Fibroblast of lung (primary cell): Measurements from ENCODE around the gene JOSD2. TPM values are rescaled to one million over a fixed set of nuclear protein-coding genes. Genes with fewer than 3 reads are reported as not detected.

ENCODE experiments used
- DNase-seq, 2 donors: peaks; one replicate each; pipeline versions ENCODE4 v3.0.0 to v3.0.0-alpha.2; 2010; ENCODE audit warnings: low read depth in 2 of 2
- H2AFZ ChIP-seq: 2 replicates; pipeline ENCODE4 v1.5.1; 2012; ENCODE audit warnings: low read length, control low read depth, inconsistent platforms
- H3K27ac ChIP-seq: 2 replicates; pipeline ENCODE4 v1.5.1; 2011; ENCODE audit warnings: low read length, control low read depth; ENCODE audit not compliant: insufficient read depth
- H3K27me3 ChIP-seq: 2 replicates; pipeline ENCODE4 v1.5.1; 2011; ENCODE audit warnings: mild to moderate bottlenecking, low read length; ENCODE audit not compliant: control insufficient read depth, insufficient read depth
- H3K36me3 ChIP-seq: 2 replicates; pipeline ENCODE4 v1.5.1; 2011; ENCODE audit warnings: low read length; ENCODE audit not compliant: control insufficient read depth, insufficient read depth
- H3K4me1 ChIP-seq: 2 replicates; pipeline ENCODE4 v1.5.1; 2011; ENCODE audit warnings: low read length; ENCODE audit not compliant: control insufficient read depth, insufficient read depth; ENCODE audit errors: extremely low read depth
- H3K4me2 ChIP-seq: 2 replicates; pipeline ENCODE4 v1.5.1; 2011; ENCODE audit warnings: low read length, control low read depth; ENCODE audit not compliant: insufficient read depth; ENCODE audit errors: extremely low read depth
- H3K4me3 ChIP-seq, 4 experiments: fragments of 200-600 bp in 1 of 4; sonication (generic) in 1 of 4; replicated peaks in 1 of 4; 2 replicates each; pipeline ENCODE4 v1.5.1; 2011 to 2016; ENCODE audit warnings: low read length in 4 of 4, low read depth in 3 of 4, mild to moderate bottlenecking in 3 of 4, control low read depth in 2 of 4, inconsistent platforms in 1 of 4, mixed read lengths in 1 of 4; ENCODE audit not compliant: insufficient read depth in 1 of 4; ENCODE audit errors: control extremely low read depth in 1 of 4
- H3K79me2 ChIP-seq: 2 replicates; pipeline ENCODE4 v1.5.1; 2012; ENCODE audit warnings: mild to moderate bottlenecking, low read length, inconsistent platforms; ENCODE audit not compliant: control insufficient read depth, insufficient read depth
- H3K9ac ChIP-seq: 2 replicates; pipeline ENCODE4 v1.5.1; 2011; ENCODE audit warnings: mild to moderate bottlenecking, low read length, control low read depth; ENCODE audit not compliant: insufficient read depth
- H3K9me3 ChIP-seq: 2 replicates; pipeline ENCODE4 v1.5.1; 2012; ENCODE audit warnings: low read depth, low read length; ENCODE audit not compliant: control insufficient read depth, insufficient read depth
- H4K20me1 ChIP-seq: 2 replicates; pipeline ENCODE4 v1.5.1; 2011; ENCODE audit warnings: low read length; ENCODE audit not compliant: control insufficient read depth, insufficient read depth; ENCODE audit errors: extremely low read depth
- CTCF ChIP-seq, 2 donors: IDR thresholded peaks in 1 of 2; conservative IDR thresholded peaks in 1 of 2; 1 replicate in 1 of 2; 2 replicates in 1 of 2; pipeline ENCODE4 v1.5.1; 2011 to 2012; ENCODE audit warnings: low read length in 2 of 2, control low read depth in 1 of 2, inconsistent platforms in 1 of 2, low read depth in 1 of 2, mild to moderate bottlenecking in 1 of 2
- EZH2 ChIP-seq: IDR thresholded peaks from 2 replicates; pipeline ENCODE4 v1.5.1; 2012; ENCODE audit warnings: low read length, control low read depth, mild to moderate bottlenecking; ENCODE audit errors: missing control alignments
- polyA plus RNA-seq, 2 donors: library from polyadenylated mRNA; depleted of rRNA in 1 of 2; stranded (reverse) in 1 of 2; unstranded in 1 of 2; fragments of >200 nt; gene quantifications; 2 replicates each; pipeline ENCODE4 v1.2.1, GENCODE V29; 2011 to 2012; ENCODE audit warnings: missing spikeins in 1 of 2
- total RNA-seq: library from RNA; depleted of rRNA; stranded (reverse); fragments of >200 nt; gene quantifications from 2 replicates; pipeline ENCODE4 v1.2.1, GENCODE V29; 2014

JOSD2 gene
- total and polyA plus RNA-seq, 2 donors (not counting 1 experiment from before 2014, with no cell fraction given), result 17.3 to 48.6 TPM

GRCh38 chr19:50535672-50536187, 24.7 kb upstream of the JOSD2 start:
- Histone ChIP-seq H3K79me2 (no peaks in the 10 kb centered on the region), H3K9me3 (no peaks in the 10 kb centered on the region), H3K4me3 (no peak overlapping the region), H2AFZ (no peak overlapping the region), H3K4me1 (no peaks in the 10 kb centered on the region), H4K20me1 (no peaks in the 10 kb centered on the region), H3K27me3 (no peaks in the 10 kb centered on the region), H3K9ac (no peak overlapping the region), H3K27ac (no peak overlapping the region), H3K36me3 (no peaks in the 10 kb centered on the region), H3K4me2 (no peak overlapping the region)
- DNase-seq, result no peak
- TF ChIP-seq CTCF (conservative IDR thresholded peaks at IDR 0.05 in 1 of 2, IDR thresholded peaks at IDR 0.05 in 1 of 2; ENCODE audit: low read depth in 1 of 2, low read length in 2 of 2) (no peak), EZH2 (no peak)

GRCh38 chr19:50534478-50534877, 23.5 kb upstream of the JOSD2 start:
- Histone ChIP-seq H3K27ac (no peak overlapping the region), H3K79me2 (no peaks in the 10 kb centered on the region), H3K36me3 (no peaks in the 10 kb centered on the region), H4K20me1 (no peaks in the 10 kb centered on the region), H3K9ac (no peak overlapping the region), H3K4me3 (no peak overlapping the region), H2AFZ (no peak overlapping the region), H3K4me2 (no peak overlapping the region), H3K9me3 (no peaks in the 10 kb centered on the region), H3K27me3 (no peaks in the 10 kb centered on the region), H3K4me1 (no peaks in the 10 kb centered on the region)
- TF ChIP-seq CTCF (conservative IDR thresholded peaks at IDR 0.05 in 1 of 2, IDR thresholded peaks at IDR 0.05 in 1 of 2; ENCODE audit: low read depth in 1 of 2, low read length in 2 of 2) (no peak), EZH2 (no peak)
- no peak for DNase-seq

- Histone ChIP-seq H2AFZ (no peak overlapping the region), H3K4me2 (no peak overlapping the region), H3K27ac (no peak overlapping the region), H3K79me2 (no peaks in the 10 kb centered on the region), H3K36me3 (no peaks in the 10 kb centered on the region), H4K20me1 (no peaks in the 10 kb centered on the region), H3K9me3 (no peaks in the 10 kb centered on the region), H3K4me3 (no peak overlapping the region), H3K4me1 (no peaks in the 10 kb centered on the region), H3K9ac (no peak overlapping the region), H3K27me3 (no peaks in the 10 kb centered on the region)
- TF ChIP-seq CTCF (conservative IDR thresholded peaks at IDR 0.05 in 1 of 2, IDR thresholded peaks at IDR 0.05 in 1 of 2; ENCODE audit: low read depth in 1 of 2, low read length in 2 of 2), result no peak
- no peak for TF ChIP-seq EZH2
- no peak for DNase-seq
Observed at GRCh38 chr19:50532952-50533351, 22.0 kb upstream of the JOSD2 start.
